ENCODE data around the gene MRPL20. TPM values are rescaled to one million over a fixed set of nuclear protein-coding genes. Genes with fewer than 3 reads are reported as not detected.
A peak's percentile ranks its signal among the peaks of the same experiment; 100 is the strongest.
"Not testable (repeated sequence)": the region's sequence is repeated elsewhere in the genome, so short reads cannot be mapped to it uniquely, and the experiment has no call there.

The MRPL20 gene
- total and polyA plus RNA-seq, 4 experiments from 2014 or later = 119 to 202 (median 147) TPM

DNA sequence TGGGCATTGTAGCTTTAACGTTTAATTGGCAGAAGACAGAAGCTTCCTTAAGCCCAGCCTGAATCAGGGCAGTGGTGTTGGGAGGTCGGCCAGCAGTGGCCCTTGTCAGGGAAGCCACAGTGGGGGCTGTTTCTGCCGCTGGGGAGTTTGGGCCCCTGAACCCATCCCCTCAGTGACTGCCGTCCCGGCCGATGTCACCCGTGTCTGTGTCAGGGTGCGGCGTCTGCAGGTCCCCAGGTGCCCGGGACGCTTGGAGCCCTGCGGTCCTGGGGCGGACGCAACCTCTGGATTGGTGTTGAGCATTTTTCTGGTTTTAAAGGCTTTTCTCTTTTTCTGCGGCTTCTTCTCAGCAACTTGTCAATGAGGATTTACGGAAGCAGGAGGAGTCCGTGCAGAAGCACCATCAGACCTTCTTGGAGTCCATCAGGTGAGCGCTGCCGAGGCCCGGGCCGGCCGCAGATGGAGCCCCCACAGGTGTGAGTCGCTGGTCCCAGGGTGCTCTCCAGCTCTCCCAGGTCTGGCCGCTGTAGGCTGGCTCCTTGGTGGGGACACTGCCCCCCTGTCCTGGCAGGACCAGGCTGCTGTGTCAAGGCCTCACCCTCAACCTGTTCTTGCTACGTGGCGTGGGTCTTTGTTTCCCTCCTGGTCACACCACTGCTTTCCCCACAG lies 44.7 kb upstream of the MRPL20 start:
- Mint-ChIP-seq H3K9me3 (no peaks in the 10 kb centered on the region), H3K27ac (no peak overlapping the region), H3K36me3 (no peaks in the 10 kb centered on the region), H3K4me3 (no peak overlapping the region), H3K4me1 (no peaks in the 10 kb centered on the region), H3K27me3 (peaks cover 2 to 9% of the 10 kb centered on the region in 2 donors)
- H3K4me3 ChIP-seq (ENCODE audit: low read length in 2 of 2) = no peak overlapping the region
- ChIA-PET CTCF (ENCODE audit: partially characterized antibody) (no interaction called here), POLR2A (ENCODE audit: partially characterized antibody) (no interaction called here)
- intact Hi-C loops (cut with micrococcal nuclease) = no loop called here
- H3K27me3 ChIP-seq (ENCODE audit: insufficient read depth, low read length) = no peaks in the 10 kb centered on the region
- DNase-seq = peak in 1 of 5 donors; percentile 4
- H3K9me3 ChIP-seq (ENCODE audit: control insufficient read depth in 1 of 2, low read length in 2 of 2) = no peaks in the 10 kb centered on the region
- no peaks in the 10 kb centered on the region for H3K4me1 ChIP-seq (ENCODE audit: insufficient read depth, low read length)
- H3K27ac ChIP-seq (ENCODE audit: low read depth, low read length) = no peak overlapping the region
- H3K36me3 ChIP-seq (ENCODE audit: insufficient read depth, low read length) = no peaks in the 10 kb centered on the region

GRCh38 chr1:1450616-1451015 lies 43.5 kb upstream of the MRPL20 start:
- H3K4me1 Mint-ChIP-seq; H3K4me3 ChIP-seq (ENCODE audit: low read length in 2 of 2); H3K36me3 Mint-ChIP-seq; H3K27me3 Mint-ChIP-seq; CTCF ChIA-PET (ENCODE audit: partially characterized antibody); H3K36me3 ChIP-seq (ENCODE audit: insufficient read depth, low read length); intact Hi-C loops (cut with micrococcal nuclease); POLR2A ChIA-PET (ENCODE audit: partially characterized antibody); H3K27ac Mint-ChIP-seq; H3K4me1 ChIP-seq (ENCODE audit: insufficient read depth, low read length); H3K4me3 Mint-ChIP-seq; H3K27ac ChIP-seq (ENCODE audit: low read depth, low read length); H3K9me3 Mint-ChIP-seq; H3K27me3 ChIP-seq (ENCODE audit: insufficient read depth, low read length); H3K9me3 ChIP-seq (ENCODE audit: control insufficient read depth in 1 of 2, low read length in 2 of 2): not testable (repeated sequence)
- peak in 1 of 5 donors; percentile 10 for DNase-seq

GRCh38 chr1:1449099-1449739 lies 42.1 kb upstream of the MRPL20 start, which contains the start of gene ATAD3C:
TSS of gene ATAD3C (plus strand) at chr1:1449689. CDS start at chr1:1450684, 995 bp downstream.
- CTCF ChIA-PET (ENCODE audit: partially characterized antibody) = no interaction called here
- Histone ChIP-seq H3K4me1 (ENCODE audit: insufficient read depth, low read length) (no peaks in the 10 kb centered on the region), H3K36me3 (ENCODE audit: insufficient read depth, low read length) (no peaks in the 10 kb centered on the region), H3K27me3 (ENCODE audit: insufficient read depth, low read length) (no peaks in the 10 kb centered on the region), H3K9me3 (ENCODE audit: control insufficient read depth in 1 of 2, low read length in 2 of 2) (no peaks in the 10 kb centered on the region), H3K4me3 (ENCODE audit: low read length in 2 of 2) (no peak within 1 kb of the TSS), H3K27ac (ENCODE audit: low read depth, low read length) (no peak within 1 kb of the TSS)
- Mint-ChIP-seq H3K27me3 (peaks cover 2 to 9% of the 10 kb centered on the region in 2 donors), H3K36me3 (no peaks in the 10 kb centered on the region), H3K4me3 (no peak within 1 kb of the TSS), H3K4me1 (no peaks in the 10 kb centered on the region), H3K9me3 (no peaks in the 10 kb centered on the region), H3K27ac (peak within 1 kb of the TSS in 1 of 7 donors; percentile 30)
- POLR2A ChIA-PET (ENCODE audit: partially characterized antibody) = no interaction called here
- intact Hi-C loops (cut with micrococcal nuclease) = no loop called here
- no peak for DNase-seq

DNA sequence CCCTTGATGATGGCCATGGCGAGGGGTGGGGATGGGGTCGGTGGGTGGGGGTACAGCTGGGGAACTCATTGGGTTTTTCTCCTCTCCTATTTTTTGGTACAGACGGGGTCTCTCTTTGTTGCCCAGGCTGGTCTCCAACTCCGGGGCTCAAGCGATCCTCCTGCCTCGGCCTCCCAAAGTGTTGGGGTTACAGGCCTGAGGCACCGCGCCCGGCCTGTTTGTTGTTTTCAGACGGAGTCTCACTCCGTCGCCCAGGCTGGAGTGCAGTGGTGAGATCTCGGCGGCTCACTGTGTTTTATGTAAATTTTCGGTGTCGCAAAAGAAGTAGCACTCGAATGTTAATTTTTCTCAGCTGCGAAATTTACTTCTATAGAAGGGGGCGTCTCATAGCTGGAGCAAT lies 39.5 kb upstream of the MRPL20 start:
- H3K9me3 Mint-ChIP-seq; H3K27me3 ChIP-seq (ENCODE audit: insufficient read depth, low read length); CTCF ChIA-PET (ENCODE audit: partially characterized antibody); H3K36me3 Mint-ChIP-seq; intact Hi-C loops (cut with micrococcal nuclease); H3K4me3 Mint-ChIP-seq; H3K4me1 ChIP-seq (ENCODE audit: insufficient read depth, low read length); H3K27ac ChIP-seq (ENCODE audit: low read depth, low read length); H3K36me3 ChIP-seq (ENCODE audit: insufficient read depth, low read length); H3K4me3 ChIP-seq (ENCODE audit: low read length in 2 of 2); H3K9me3 ChIP-seq (ENCODE audit: control insufficient read depth in 1 of 2, low read length in 2 of 2); POLR2A ChIA-PET (ENCODE audit: partially characterized antibody); H3K4me1 Mint-ChIP-seq; H3K27ac Mint-ChIP-seq; H3K27me3 Mint-ChIP-seq: not testable (repeated sequence)
- DNase-seq = peak in 1 of 5 donors; percentile 9

- H3K27me3 Mint-ChIP-seq = peaks cover 0 to 6% of the 10 kb centered on the region in 2 donors
- no peaks in the 10 kb centered on the region for H3K9me3 ChIP-seq (ENCODE audit: control insufficient read depth in 1 of 2, low read length in 2 of 2)
- H3K4me3 Mint-ChIP-seq = no peak overlapping the region
- DNase-seq = peak in 1 of 5 donors; percentile 3
- ChIA-PET CTCF (ENCODE audit: partially characterized antibody) (interaction anchor here (1.2 to 1.6 kb wide), 2 partner anchors 13 to 35 kb away, joined by 4 to 5 read pairs; no protein-coding TSS in a partner anchor), POLR2A (ENCODE audit: partially characterized antibody) (no interaction called here)
- H3K36me3 ChIP-seq (ENCODE audit: insufficient read depth, low read length) = no peaks in the 10 kb centered on the region
- no peaks in the 10 kb centered on the region for H3K27me3 ChIP-seq (ENCODE audit: insufficient read depth, low read length)
- no peak overlapping the region for H3K27ac ChIP-seq (ENCODE audit: low read depth, low read length)
- H3K4me1 ChIP-seq (ENCODE audit: insufficient read depth, low read length) = no peaks in the 10 kb centered on the region
- H3K27ac Mint-ChIP-seq = no peak overlapping the region
- H3K9me3 Mint-ChIP-seq = no peaks in the 10 kb centered on the region
- H3K4me3 ChIP-seq (ENCODE audit: low read length in 2 of 2) = no peak overlapping the region
- no peaks in the 10 kb centered on the region for H3K36me3 Mint-ChIP-seq
- H3K4me1 Mint-ChIP-seq = peaks cover 0 to 4% (median 0%) of the 10 kb centered on the region in 4 donors
- intact Hi-C loops (cut with micrococcal nuclease) = no loop called here
These were observed 35.1 kb upstream of the MRPL20 start for GRCh38 chr1:1442069-1442770.

- H3K9me3 Mint-ChIP-seq = no peaks in the 10 kb centered on the region
- CTCF ChIA-PET (ENCODE audit: partially characterized antibody) = interaction anchor here (0.6 to 1.6 kb wide), 7 partner anchors 9 to 136 kb away, joined by 3 to 5 read pairs (median 4); no protein-coding TSS in a partner anchor
- POLR2A ChIA-PET (ENCODE audit: partially characterized antibody) = interaction anchor here (1.1 kb wide), 1 partner anchor 34 kb away, joined by 3 read pairs; the partner anchor contains the start of gene MRPL20
These were observed 34.2 kb upstream of the MRPL20 start for GRCh38 chr1:1441002-1441888.

More at GRCh38 chr1:1441002-1441888, 34.2 kb upstream of the MRPL20 start:
- peaks cover 0 to 8% of the 10 kb centered on the region in 2 donors for H3K27me3 Mint-ChIP-seq
- peak; percentile 37 to 48 (median 43) for DNase-seq
- Histone ChIP-seq H3K4me1 (ENCODE audit: insufficient read depth, low read length) (peaks cover 3% of the 10 kb centered on the region), H3K4me3 (ENCODE audit: low read length in 2 of 2) (no peak overlapping the region), H3K27me3 (ENCODE audit: insufficient read depth, low read length) (peaks cover 8% of the 10 kb centered on the region), H3K36me3 (ENCODE audit: insufficient read depth, low read length) (no peaks in the 10 kb centered on the region), H3K27ac (ENCODE audit: low read depth, low read length) (no peak overlapping the region), H3K9me3 (ENCODE audit: control insufficient read depth in 1 of 2, low read length in 2 of 2) (no peaks in the 10 kb centered on the region)
- H3K4me3 Mint-ChIP-seq = no peak overlapping the region
- H3K27ac Mint-ChIP-seq = no peak overlapping the region
- H3K4me1 Mint-ChIP-seq = peaks cover 0 to 4% (median under 1%) of the 10 kb centered on the region in 4 donors
- intact Hi-C loops (cut with micrococcal nuclease) = loop anchor here (2.0 kb wide), 1 partner anchor 408 kb away; no protein-coding TSS in a partner anchor
- H3K36me3 Mint-ChIP-seq = no peaks in the 10 kb centered on the region
